GM12872 (cell line): ENCODE results near the gene UTS2B.

ENCODE experiments used
- CTCF ChIP-seq: IDR thresholded peaks from 3 replicates; pipeline ENCODE4 v1.5.1; 2011; ENCODE audit warnings: low read depth, mild to moderate bottlenecking, low read length, moderate library complexity; ENCODE audit not compliant: insufficient read depth

The UTS2B gene

DNA sequence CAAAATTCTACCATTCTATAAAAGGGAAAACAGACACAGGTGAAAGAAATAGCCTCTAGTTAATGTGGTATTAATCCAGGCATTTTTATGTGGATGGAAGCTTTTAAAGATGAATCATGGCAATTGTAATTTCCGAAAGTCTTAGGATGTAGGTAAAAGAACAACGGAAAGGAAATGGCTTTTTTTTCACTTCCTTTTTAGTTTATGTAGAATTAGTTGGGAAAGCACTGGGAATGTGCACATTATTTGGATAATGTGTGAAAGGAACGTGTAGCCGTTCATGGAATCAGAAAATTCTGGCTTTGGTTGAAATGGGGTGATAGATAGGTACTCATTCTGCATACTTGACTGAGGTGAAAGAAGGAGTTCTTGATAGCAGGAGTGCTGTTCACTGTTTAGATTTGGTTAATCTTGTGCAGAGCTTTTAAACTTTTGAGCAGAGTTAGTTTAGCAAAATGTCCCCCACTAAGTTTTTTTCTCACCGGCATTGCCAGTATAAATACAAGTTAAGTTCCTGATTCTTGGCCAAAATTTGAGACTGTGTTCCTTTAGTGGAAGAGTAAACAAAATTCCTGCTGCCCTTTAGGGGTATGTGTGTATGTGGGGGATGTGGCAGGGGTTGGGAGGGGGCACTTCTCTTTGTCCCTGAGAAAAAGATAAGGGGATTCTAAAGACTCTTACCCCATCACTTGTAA, 20.2 kb upstream of the UTS2B start:
- TF ChIP-seq CTCF, result no peak

GRCh38 chr3:191348098-191348497, 17.8 kb upstream of the UTS2B start:
- no peak for TF ChIP-seq CTCF

DNA sequence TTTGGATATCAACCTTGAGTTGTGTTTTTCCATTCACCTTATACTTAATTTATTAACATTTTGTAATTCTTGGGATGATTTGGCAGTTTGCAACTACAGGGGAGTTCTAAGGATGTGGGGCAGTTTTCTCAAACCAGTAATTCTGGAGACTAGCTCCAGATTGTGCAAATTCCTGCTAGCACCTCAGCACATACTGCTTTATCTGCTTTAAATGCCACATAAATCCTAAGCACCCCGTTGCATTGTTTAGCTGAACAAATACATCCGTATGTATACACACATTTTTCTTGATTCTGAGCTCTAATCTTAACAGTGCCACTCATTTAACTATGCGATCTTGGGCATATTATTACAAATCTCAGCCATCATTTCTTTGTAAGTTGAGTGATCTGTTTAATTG, 16.9 kb upstream of the UTS2B start:
- TF ChIP-seq CTCF, result no peak

GRCh38 chr3:191345334-191345733, 15.0 kb upstream of the UTS2B start:
- no peak for TF ChIP-seq CTCF

DNA sequence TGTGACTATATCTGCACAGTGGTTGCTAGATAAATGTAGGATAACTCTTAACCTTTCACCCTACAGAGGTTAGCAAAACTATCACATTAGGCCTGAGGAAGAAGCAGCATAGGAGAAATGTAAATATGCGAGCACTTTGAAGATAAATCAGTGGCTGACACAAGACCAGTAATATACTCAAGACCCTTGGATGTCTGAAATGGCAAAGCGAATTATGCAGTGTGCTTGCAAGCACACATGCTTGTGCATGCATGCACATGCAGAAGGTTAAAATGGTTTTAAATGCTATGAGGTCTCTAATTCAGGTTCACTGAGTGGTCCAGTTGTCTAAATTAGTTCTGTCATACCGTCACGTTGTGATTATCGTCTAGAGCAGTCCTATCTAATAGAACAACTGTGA, 13.6 kb upstream of the UTS2B start:
- no peak for TF ChIP-seq CTCF

DNA sequence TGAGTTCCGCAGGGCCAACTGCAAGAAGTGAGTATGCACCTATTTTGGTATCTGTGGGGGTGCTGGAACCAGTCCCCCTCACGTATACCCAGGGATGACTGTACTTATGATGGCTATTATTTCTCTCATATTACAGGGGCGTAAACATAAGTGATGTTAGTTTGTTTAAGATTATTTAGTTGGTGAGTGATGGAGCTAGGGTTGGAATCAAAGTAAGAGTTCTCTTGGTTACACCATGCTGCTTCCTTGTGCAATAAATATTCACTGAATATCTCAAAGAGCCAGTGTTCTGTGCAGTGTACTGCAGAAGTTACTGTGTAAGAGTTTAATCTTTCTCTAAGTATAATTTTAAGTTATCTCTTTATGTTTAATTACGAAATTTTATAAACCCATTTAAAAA, 12.8 kb upstream of the UTS2B start:
- no peak for TF ChIP-seq CTCF

GRCh38 chr3:191342411-191342810, 12.1 kb upstream of the UTS2B start:
- no peak for TF ChIP-seq CTCF
